Gastroesophageal sphincter (tissue), 3 donors: ENCODE measurements around the gene PCNT.

Experiments used
- POLR2AphosphoS5 ChIP-seq: sonication (generic); formaldehyde crosslinking; IDR thresholded peaks from one replicate; pipeline ENCODE4 v1.6.1; 2017; ENCODE audit warnings: antibody characterized with exemption
- TF ChIP-seq, protein P1 (sequence below), 4 experiments: fragments of 200-600 bp in 2 of 4; fragments of 450-650 bp in 2 of 4; sonication (generic) in 1 of 4; IDR thresholded peaks; one replicate each; pipeline ENCODE4 v1.5.1; 2017 to 2019; ENCODE audit warnings: antibody characterized with exemption in 4 of 4, mild to moderate bottlenecking in 2 of 4, moderate library complexity in 2 of 4

DNA sequence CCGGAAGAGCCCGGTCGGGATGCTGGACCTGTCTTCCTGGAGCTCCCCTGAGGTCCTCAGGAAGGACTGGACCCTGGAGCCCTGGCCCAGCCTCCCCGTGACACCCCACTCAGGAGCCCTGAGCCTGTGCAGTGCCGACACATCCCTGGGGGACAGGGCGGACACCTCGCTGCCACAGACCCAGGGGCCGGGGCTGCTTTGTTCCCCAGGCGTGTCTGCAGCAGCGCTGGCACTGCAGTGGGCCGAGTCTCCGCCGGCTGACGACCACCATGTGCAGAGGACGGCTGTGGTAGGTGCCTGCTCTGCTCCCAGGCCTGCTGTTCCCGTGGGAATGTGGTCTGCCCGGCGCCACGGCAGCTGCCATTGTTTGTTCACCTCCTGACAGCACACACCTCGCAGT lies 92.6 kb downstream of the PCNT start:
- TF ChIP-seq POLR2AphosphoS5, result no peak
- TF ChIP-seq, protein P1, sequence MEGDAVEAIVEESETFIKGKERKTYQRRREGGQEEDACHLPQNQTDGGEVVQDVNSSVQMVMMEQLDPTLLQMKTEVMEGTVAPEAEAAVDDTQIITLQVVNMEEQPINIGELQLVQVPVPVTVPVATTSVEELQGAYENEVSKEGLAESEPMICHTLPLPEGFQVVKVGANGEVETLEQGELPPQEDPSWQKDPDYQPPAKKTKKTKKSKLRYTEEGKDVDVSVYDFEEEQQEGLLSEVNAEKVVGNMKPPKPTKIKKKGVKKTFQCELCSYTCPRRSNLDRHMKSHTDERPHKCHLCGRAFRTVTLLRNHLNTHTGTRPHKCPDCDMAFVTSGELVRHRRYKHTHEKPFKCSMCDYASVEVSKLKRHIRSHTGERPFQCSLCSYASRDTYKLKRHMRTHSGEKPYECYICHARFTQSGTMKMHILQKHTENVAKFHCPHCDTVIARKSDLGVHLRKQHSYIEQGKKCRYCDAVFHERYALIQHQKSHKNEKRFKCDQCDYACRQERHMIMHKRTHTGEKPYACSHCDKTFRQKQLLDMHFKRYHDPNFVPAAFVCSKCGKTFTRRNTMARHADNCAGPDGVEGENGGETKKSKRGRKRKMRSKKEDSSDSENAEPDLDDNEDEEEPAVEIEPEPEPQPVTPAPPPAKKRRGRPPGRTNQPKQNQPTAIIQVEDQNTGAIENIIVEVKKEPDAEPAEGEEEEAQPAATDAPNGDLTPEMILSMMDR (IDR thresholded peaks at IDR 0.05), result no peak
